Measurements from ENCODE around the gene IQCE.

The IQCE gene

GRCh38 chr7:2660359-2661095 lies 101.7 kb downstream of the IQCE start:
- no peak for DNase-seq (ENCODE audit: low read depth in 4 of 4, low spot score in 1 of 4)

- DNase-seq (ENCODE audit: low read depth in 4 of 4, low spot score in 1 of 4) = no peak
Measured at GRCh38 chr7:2661096-2661449, 102.3 kb downstream of the IQCE start.

GRCh38 chr7:2661602-2662272 lies 103.0 kb downstream of the IQCE start:
- no peak for DNase-seq (ENCODE audit: low read depth in 4 of 4, low spot score in 1 of 4)

GRCh38 chr7:2662273-2663120 lies 103.7 kb downstream of the IQCE start:
- no peak for DNase-seq (ENCODE audit: low read depth in 4 of 4, low spot score in 1 of 4)

- DNase-seq (ENCODE audit: low read depth in 4 of 4, low spot score in 1 of 4) = no peak
Measured at GRCh38 chr7:2663121-2663886, 104.5 kb downstream of the IQCE start.

GRCh38 chr7:2663960-2664359 lies 105.2 kb downstream of the IQCE start:
- DNase-seq (ENCODE audit: low read depth in 4 of 4, low spot score in 1 of 4) = no peak
